D341Med (cell line): ENCODE results near the gene RGS8.
"Not testable (repeated sequence)": the region's sequence is repeated elsewhere in the genome, so short reads cannot be mapped to it uniquely, and the experiment has no call there.

Experiments used
- DNase-seq: peaks from one replicate; pipeline ENCODE4 v3.0.0; 2012; ENCODE audit warnings: low spot score

Gene RGS8

DNA sequence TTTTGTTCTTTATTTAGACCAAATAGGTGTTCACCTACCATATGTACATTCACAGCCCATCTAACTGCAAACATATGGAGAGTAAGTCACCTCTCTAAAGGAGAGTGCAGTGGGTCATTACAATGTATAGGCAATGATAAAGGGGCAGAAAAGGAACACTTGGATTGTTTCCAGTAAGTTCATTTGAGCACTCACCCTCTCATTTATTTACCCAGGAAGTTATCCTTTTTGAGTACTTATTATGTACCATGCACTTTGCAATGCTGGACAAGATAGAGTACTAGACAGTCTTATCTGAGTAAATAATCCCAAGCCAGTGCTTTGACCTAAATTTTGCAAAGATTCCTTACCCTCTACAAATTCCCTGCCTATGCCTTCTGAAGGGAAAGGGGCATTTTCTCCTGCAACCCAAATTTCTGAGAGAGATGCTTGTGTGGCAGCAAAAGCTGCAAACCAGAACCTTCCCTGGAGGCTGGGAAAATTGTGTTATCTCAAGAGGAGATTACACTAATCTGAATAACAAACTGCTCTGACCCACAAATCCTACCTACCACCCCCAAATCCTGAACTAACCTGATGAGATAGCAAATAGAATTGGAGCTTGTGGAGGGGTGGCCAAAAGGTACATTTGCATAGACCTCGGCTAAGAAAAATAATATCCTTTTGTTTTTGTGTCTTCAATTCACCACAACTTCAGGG lies 18.6 kb upstream of the RGS8 start:
- no peak for DNase-seq

DNA sequence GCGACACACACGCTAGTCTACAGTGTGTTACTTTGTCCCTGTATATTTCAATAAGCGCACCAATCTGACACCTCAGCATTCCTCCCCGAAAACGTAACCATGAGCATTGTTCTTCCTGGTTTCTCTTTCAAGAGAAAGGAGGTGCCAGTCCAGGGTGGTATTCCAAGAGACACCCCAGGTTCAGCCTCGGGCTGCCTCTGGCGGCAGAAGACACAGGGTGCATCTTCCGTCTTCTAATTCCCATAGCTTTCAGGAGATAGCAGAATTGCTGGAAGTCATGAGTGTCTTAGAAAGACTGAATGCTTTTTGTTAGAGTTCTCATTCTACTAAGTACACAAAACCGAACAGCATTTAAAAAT lies 15.9 kb upstream of the RGS8 start:
- no peak for DNase-seq

DNA sequence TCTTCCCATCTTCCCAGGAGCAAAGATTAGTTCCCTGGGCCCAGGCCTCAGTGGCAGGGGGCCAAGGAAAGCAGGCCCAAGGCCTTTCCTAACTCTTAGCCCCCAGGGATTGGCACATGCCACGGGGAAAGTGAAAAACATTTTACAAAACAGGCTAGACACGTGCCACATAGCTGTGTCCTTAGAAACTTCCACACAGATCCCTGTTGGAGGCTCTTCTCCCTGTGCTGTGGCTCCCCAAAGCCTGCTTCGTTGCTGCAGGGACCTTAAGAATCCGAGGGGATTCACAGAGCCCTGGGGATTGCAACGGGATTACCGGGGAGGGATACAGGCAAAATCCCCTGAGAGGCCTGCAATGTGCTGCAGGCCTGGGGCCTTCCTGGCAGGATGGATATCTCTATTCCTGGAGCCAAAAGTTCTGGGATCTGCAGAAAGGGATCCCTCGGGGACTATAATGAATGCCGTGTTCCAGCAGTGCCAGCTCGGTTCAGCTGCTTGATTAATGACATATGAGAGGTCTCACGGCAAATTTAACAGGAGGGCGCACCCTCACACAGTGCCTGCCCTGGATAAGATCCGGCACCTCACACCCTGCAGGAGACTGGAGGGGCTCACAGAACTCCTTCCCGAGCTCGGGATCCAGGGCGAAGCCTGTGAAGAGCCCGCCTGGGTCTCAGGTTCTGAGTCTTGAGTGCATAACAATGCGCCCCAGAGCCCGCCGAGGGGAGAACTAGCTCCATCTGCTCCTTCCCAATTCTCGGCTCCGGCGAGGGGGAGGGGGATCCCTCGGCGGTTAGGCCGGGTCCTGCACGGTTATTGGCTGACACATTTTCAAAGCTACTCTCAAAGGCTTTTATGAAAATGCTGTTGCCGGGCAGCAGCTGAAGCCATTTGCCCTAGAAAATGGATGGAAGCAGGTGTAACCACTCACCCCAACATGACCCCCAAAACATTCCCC lies 15.3 kb upstream of the RGS8 start:
- DNase-seq = peak; percentile 93

DNA sequence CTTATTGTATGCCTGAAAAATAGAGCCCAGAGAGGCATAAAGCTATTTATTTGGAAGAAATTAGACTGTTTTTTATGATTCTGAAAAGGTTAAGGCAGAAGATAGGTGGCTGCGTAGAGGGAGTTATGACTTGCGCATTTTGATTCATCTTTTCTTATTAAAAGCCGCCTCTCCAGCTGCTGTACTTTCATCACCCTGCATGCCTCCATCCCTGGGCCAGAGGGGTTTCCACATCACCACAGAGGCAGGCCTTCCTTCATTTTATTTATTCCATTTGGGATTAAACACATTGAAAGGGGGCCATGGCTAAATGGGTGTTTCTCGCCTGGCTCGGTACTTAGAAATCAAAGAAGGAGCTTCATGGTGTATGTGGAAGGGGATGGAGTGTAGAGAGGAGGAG lies 14.6 kb upstream of the RGS8 start:
- DNase-seq = no peak

DNA sequence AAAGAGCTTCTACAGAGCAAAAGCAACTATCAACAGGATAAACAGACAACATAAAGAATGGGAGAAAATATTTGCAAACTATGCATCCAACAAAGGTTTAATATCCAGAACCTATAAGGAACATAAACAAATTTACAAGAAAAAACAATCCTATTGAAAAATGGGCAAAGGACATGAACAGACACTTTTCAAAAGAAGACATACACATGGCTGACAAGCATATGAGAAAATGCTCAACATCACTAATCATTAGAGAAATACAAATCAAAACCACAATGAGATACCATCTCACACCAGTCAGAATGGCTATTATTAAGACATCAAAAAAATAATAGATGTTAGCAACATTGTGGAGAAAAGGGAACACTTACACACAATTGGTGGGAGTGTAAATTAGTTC lies 8.8 kb upstream of the RGS8 start:
- DNase-seq = not testable (repeated sequence)

DNA sequence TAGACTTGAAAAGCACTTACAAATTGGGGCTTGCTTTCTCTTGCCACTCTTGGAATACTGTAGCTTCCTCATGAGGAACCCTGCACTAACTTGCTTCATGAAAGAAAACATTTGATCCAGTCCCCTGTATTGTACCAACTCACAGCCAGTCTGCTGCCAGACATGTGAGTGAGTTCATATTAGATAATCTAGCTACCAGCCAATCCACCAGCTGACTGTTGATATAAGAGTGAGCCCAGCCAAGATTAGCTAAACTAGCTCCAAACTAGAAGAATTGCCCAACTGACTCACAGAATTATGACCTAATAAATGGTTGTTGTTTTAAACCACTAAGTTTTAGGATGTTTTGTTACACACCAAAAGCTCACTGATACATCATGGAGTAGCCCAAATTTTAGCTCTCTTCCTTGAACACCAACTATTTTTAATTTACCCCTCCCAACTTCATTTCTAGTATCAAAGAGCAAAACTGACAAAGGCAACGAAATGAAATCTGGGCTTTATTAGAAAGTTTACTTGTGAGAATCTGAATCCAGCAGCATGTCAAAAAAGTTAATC lies 6.6 kb upstream of the RGS8 start:
- DNase-seq = no peak

DNA sequence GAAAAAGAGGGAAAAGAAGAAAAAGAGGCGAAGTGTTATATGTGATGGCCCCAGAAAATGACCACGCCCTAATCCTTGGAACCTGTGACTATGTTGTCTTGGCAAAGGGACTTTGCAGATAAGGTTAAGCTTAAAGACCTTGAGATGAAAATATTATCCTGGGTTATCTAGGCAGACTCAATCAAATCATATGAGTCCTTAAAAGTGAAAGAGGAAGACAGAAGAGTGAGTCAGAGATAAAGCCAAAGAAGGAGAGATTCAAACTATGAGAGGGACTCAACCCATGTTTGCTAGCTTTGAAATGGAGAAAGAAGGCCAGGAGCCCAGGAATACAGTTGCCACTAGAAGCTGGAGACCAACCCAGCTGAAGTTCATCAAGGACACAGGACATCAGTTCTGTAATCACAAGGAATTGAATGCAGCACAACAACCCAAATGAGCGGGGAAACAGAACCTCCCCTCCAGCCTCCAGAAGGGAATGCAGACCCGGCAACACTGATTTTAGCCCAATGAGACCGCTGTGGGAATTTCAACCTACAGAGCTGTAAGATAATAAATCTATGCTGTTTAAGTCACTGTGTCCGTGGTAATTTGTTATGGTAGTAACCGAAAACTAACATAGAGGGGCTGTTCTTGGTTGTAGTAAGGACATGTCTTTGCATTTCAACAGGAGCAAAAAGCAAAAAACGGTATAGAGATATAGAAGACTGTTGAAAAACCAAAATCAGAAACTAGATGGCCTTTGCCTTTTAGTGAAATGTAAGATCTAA lies 4.2 kb upstream of the RGS8 start:
- no peak for DNase-seq

DNA sequence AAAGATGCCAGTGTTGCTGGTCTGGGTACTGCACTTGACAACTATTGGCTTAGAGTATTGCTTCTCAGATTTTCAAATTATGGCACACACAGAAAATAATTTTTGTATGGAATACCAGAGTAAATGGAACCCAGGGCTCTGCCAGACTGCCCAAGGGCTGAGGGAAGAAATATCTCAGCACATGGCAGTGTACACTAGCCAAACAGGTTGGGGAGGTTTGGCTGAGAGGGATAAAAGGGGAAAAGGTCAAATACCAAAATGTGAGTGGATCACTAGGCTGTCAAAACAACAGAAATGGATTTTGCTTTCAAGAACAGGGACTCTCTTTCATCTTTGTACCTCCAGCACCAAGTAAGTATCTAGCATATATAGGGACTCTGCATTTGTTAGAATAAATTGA lies 3.0 kb upstream of the RGS8 start:
- DNase-seq = no peak

DNA sequence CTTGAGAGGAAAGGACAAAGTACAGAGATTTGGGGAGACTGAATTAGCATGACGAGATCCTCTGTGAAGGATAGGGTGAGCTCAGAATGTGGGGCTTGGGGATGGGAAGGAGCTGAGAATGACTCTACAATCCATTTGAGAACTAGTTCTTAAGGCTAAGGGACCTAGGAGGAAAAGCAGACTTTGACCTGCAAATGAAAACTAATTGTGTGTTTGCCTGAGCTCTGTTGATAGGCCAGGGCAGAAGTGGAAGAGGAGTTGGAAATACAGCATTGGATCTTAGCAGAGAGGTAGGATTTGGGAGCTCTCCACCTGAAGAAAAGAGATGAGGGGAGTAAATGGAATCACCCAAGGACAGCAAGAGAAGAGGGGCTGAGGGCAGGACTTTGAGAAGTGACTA lies 2.1 kb upstream of the RGS8 start:
- no peak for DNase-seq

DNA sequence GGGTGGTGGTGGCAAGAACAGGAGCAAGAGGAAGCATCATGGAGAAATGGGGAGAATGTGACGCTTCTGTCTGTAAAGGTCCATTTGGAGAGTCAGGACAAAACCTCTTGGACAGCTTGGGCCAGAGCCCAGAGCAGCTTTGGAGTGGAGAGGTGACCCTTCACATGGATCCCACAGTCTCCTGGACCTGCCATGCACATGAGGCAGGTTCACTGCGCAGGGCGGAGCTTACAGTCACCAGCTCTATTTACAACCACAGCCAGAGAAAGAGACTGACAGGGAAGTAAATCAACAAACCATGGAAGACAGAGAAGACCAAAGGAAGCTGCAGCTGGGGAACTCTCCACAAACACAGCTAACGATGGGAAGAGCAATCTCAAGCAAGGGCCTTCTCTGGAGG lies 828 bp upstream of the RGS8 start:
- DNase-seq = no peak

DNA sequence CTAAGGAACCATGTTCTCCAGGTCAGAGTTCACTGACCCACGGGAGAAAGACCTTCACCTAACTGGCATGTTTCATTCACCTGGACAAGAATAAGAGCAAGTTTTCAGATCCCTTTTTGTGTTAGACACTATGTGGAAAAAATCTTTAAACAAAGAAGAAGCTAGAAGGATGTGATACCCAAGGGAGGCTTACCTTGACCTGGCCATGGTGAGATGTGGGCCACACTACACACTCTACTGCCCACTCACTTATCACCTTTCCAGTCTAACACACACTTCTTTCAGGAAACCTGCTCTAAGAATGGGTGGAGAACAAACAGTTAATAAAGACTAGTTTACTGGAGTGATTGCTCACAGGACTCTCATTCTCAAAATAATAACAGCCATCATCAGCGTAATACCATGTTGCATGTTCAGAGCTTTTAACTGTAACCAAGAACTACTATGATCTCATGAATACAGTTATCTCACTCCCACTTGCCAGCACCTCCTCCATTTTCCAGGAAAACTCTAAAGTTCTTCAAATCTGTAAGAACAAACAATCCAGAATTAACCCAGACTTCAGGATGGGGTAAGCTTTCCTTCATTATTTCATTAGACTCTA lies 1.4 kb downstream of the RGS8 start:
- DNase-seq = no peak

DNA sequence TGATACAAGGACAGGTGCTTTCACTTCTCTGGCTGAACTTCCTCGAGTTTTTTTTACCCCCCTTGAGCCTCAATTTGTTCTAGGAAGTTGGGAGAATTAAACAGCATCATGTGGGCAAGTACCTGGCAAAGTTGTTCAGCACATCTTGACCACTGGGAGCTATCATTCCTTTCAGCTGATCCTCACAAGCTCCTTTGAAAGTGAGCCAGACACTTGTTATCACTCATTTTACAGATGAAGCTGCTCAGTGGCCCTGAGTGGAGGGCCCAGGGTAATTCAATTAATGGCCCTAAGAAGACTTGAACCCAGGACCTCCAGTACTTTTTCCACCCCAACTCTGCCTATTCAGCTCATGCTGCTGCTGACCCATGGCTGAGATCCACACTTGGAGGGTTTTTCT lies 2.0 kb downstream of the RGS8 start:
- no peak for DNase-seq

DNA sequence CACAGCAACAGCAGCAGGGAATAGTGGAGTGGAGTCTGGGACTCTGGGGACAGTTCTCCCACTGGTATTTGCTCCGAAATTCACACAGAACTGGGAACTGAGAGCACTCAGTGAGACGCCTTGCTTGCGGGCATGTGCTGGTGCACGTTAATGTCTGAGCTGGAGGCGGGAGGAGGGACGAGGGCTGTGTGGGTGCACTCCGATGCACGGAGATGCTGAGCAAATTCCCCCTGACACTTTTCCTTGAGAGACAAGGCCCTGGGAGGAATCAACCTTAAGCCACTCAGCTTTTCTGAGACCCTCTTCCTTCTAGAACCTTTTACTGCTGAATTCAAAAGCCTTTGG lies 2.8 kb downstream of the RGS8 start:
- no peak for DNase-seq

DNA sequence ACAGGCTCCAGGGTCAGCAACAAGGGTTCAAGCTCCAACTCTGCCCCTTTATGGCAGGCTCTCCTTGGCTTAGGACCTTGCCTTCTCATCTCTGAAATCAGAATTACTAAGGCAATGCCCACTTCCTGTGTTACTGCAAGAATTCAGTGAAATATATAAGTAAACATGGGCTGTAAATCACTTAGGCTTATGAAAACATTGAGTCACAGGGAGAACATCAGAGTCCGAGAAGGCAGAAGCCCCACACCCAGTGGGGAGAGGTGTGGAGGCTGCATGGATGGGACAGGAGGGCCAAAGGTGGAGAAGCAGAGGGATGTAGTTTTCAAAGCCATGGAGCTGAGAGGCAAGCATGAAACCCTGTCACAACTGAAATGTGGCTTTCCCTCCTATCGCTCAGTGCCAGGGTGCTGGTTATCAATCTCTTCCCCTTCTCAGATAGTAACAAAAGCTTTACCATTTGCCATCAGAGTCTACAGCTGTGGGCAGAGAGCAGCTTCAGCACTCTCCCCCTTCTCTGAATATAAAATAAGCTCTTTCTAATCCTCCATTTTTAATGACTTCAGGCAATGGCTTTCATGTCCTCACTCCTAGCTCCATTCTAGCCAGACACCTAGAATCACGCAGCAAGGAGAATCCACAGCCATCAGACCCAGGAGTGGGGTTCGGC lies 3.4 kb downstream of the RGS8 start:
- DNase-seq = no peak

DNA sequence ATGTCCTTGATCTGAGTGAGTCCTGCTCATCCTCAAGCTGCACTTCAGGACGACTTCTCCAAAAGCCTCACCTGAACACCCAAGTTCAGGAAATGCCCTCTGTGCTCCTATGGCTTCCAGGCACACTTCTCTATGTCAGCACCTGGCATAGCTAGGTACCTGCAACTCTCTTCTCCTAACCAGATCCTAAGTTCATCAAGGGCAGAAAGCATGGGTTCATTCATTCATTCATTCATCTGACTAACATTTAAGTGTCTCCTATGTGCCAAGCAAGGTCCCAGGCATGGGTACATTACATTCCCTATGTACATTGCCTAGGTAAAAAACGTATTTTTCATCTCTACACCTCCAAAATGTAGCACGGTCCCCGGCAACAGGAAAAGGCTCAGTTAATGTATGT lies 4.0 kb downstream of the RGS8 start:
- DNase-seq = no peak

DNA sequence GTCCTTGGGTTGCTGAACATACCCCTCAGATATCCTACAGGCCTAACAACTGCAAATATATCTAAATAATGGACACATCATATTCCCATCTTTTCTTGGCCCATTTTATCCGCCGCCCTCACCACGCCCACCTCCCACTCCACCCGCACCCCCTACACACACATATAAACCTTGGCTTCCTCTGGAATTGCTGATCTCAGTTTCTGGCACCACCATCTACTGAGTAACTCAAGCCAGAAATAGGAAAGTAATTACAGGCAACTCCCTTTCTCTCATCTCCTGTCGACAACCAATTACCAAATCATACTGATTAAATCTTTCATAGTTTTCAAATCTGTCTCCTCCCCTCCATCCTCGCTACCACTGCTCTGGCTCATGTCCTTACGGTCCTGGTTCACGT lies 4.7 kb downstream of the RGS8 start:
- no peak for DNase-seq

DNA sequence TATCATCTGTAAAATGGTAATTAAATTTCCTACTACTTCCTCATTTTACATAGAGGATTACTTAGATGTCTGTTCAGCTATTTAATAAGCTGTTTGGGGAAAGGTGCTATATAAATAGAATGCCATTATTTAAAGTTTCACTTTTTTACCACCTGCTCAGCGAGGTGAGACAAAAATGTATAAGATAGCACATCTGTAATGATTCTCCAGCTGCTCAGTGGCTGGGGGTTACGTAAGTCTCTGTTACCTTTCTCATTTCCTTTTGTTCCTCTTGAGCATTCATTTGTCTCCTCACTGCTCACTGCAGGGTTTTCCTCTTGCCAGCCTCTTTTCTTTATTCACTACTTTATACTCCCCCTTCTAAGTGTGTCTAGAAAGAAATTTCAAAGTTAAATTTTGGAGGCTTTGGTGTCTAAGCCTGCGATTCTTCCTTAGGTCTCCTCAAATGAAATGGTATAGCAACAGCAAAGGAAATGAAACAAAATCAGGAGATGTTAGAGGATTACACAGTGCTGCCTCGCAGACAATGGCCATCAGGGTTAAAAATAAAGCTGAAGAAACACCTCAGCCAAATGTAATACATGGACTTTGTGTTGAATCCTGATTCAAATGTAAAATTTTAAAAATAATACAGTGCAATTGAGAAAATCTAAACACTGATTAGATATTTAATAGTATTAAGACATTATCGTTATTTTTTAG lies 6.8 kb downstream of the RGS8 start:
- DNase-seq = no peak

DNA sequence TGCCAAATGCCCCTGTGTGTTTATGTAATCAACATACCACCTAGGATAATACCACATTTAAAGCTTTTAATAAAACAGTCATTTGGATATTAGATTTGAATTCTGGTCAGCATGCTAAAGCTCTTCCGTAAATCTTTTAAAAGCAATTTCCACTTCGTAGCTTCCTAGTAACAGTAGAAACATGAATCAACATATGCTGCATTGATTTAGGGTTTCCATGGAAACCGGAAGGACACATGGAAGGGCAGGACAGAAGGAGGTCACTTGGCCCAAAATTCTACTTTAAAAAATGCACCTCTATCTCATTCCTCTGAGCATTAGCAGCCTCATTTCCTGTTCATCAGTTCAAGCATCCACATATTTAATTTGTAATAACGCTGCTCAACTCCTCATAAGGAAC lies 8.1 kb downstream of the RGS8 start:
- DNase-seq = no peak

DNA sequence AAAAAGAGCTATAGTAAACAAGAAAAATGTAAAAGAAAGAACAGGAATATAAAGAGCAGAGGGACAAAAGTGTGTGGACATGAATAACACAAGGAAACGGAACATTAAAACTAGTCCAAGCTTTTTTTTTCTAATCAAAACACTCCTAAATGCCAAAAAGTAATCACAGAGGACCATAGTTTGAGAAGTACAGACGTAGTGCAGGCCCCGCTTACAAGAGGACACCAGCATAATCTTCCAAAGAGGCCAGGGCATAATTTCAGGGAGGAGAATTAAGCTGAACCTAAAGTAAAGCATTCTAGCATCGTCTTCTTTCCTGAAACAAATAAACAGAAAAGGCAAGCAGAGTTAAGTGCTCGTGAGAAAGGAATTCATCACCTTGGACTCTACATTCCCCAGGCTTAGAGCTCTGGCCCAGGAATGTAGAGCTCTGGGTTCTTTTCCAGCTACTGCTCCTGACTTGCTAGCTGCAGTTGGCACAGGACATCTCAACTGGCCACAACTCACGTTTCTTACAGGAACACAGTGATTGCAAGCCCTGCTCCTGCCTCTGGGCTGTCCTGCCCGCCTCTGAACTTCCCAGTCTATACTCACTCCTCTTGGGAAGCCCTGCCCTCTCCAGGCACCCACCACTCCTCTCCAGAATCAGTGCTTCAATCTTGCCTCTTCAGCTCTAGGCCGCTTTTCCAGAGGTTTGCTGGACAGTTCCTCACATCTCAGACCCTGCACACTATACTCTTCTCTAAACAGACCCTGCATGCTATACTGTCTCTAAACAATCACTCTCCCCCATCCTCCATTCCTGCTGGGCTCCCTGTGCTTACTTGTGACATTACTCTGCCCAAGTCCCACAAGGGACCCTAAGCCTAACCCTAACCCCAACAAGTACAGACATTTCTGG lies 9.8 kb downstream of the RGS8 start:
- no peak for DNase-seq

DNA sequence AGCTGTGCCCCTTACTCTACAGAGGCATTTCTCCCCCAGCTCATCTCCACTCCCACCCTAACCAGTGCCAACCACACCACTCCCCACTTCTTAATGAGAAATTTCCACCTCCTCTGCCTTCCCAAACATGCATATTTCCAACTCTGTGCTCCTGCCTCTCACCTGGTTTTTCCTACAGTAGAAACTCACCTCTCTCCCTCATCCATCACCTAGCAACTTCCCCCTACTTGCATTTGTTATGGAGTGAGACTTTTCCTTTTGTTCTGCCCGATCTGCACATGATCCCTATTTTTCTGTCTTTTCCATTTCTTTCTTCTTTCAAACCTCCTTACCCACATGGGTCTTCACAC lies 11.9 kb downstream of the RGS8 start:
- no peak for DNase-seq
